Globus pallidus (tissue), 1 donor: Measurements from ENCODE around the gene APLN.
A peak's percentile ranks its signal among the peaks of the same experiment; 100 is the strongest.

ENCODE experiments used
- DNase-seq: peaks from one replicate; pipeline ENCODE4 v3.0.0-alpha.2; 2015; ENCODE audit warnings: low spot score

Gene APLN

DNA sequence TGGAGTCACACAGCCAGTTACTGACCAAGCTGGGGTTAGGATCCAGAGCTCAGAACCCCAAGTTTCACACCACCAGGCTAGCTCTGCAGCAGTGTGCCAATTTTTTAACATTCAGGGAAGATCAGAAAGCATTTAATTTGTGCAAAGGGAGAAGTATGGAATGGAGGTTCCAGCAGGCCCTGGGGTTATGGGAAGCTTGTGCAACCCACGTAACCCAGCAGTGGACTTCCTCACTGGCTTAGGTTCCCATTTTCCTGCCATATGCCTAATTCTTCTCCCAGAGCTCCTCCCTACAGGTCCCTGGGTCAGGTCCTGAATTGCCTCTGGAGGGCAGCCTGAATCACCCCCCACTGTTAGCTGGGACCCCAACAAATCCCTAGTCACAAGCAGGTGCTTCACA, 14.0 kb downstream of the APLN start:
- no peak for DNase-seq

DNA sequence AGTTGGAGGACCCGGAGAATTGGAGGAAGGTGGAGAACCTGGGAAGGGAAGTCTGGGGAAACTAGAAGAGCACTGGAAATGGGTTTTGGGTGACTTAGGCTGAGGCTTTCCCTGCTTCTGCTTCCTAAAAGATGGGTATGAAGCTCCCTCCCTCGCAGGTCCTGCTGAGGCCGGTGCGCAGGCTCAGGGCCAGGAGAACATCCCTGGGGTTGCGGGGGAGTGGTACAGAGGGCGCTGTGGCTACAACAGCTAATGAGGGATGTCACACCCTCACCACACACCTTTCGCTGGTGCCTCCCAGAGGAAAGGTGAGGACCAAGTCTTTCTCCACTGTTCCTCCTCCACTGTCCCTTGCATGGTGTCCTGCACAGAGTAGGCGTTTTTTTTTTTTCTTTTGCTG, 15.8 kb downstream of the APLN start:
- no peak for DNase-seq

DNA sequence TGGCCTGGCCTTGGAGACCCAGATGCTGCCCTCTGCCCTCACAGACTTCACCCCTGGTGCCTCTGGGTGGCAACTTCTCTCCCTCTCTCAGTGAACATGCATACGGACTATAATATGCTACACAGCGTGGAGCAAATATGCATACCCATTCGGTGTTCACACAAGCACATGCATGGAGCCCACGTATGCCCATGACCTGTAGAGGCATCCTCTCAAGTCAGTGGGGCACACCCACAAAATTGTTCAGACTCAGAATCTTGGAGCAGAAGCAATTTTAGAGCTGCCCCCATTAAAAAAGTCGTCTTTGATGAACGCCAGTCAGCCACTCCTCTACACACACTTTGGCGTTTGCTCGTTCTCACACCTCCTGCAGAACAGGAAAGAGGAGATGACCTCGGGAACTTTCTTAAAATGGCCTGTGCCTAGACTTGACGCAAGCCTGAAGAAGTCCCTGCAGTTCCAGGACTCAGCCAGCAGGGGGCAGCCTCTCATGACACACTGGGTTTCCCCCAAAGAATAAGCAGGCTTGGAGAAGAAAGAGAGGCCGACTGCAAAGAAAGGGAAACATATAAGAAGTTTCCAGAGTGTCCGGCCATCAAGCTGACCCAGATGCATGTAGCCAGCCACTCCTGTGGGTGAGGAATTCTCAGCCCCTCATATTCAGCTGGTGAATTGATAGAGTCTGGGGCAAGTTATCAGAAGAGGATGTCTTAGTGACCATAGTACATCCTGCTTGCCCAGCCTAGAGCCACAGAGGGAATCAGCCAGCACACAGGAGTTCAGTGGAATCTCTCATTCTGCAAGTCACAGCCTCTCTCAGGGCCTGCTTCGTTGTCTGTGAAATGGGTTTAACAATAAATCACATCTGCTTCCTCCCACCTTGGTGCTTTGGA, 17.3 kb downstream of the APLN start:
- DNase-seq = peak; percentile 70

DNA sequence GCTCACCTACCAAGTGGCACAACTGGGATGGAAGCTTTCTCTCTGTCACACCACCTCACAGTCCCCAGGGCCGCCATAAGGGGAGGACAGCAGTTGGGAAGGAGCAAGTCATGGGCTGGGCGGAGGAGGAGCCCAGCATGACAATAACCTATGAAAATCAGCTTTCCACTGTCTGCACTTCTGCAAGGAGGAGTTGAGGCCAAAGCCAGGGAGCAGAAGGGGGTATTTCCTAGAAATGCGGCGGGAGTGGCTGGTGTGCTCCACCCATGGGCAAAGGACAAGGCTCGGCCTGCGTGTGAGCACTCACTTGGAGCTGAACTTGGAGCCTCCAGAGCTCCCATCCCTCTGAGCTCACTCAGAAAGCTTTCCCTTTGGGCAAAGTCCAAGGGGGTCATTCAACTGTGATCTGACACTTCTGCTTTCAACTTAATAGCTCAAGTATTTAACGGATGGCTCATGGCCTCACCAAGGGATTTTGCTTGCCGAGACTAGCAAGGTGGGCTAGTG, 18.5 kb downstream of the APLN start:
- DNase-seq = no peak

DNA sequence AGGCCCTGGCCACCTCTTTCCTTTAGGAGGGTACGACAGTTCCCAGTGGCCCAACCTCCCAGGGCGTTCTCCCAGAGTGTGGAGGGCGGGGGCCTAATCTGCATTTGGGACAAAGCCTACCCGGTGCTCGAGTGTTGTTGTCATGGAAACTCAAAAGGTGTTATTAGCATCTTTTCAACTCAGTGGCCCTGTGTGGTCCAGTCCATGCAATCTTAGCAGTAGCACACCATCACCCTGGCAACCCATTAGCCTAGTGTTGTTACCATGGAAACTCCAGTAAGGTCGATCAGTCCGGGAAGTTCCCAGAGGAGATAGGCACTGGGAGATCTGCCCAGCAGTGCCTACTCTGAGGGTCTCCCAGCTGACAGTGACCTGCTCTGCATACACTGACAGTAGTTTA, 20.2 kb downstream of the APLN start:
- no peak for DNase-seq

DNA sequence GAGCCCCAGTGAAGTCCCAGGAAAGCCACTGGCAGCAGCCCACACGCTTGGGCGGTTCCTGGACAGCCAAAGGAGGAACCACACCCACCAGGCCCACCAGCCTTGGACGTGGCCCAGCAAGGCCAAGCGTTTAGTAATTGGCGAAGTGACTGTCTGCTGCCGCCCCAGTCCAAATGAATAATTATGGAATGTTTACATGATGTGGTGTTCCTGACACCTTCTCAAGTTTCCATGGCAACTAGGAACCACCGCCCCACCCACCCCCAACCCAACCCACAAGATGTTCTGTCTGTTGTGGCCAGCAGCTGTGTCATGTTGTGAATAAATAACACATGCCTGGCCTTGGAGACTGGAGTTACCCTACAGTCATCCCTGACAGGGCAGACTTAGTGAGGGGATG, 22.3 kb downstream of the APLN start:
- no peak for DNase-seq

DNA sequence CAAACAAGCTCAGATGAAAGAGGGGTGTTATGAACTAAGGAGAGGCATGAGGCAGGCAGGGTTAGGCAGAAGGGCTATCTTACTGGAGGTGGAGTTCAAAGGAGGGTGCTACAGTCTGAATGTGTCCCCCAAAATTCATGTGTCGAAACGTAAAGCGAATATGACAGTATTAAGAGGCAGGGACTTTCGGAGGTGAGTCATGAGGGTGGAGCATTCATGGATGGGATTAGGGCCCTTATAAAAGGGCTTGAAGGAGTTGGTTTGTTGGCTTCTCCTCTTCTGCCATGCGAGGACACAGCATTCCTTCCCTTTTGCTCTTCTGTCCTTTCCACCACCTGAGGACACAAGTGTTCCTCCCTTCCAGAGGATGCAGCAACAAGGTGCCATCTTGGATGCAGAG, 22.9 kb downstream of the APLN start:
- no peak for DNase-seq

DNA sequence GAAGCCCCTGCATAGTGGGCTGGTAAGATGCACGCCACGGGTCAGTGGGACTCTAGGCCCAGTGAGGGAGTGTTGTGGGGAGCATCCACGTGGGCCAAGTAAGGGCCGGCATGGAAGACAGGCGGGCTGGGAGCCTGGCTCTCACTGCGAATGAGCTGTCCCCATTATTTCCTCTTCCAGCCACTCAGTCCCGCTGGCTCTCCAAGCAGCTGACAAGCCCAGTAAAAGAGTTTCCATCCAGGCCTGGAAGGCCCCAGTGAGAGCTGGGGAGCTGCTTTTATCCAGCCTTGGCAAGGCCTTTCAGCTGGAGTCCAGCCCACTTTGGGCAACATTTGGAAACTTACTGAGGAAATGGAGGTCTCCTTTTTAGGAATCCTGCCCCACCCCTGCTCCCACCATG, 24.9 kb downstream of the APLN start:
- DNase-seq = no peak

DNA sequence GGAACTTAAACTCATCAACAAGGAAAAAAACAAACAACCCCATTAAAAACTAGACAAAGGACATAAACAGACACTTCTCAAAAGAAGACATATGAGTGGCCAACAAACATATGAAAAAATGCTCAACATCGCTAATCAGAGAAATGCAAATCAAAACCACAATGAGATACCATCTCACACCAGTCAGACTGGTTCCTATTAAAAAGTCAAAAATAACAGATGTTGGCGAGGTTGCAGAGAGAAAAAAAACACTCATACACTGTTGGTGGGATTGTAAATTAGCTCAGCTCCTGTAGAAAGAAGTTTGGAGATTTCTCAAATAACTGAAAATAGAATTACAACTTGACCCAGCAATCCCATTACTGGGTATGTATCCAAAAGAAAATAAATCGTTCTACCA, 28.7 kb downstream of the APLN start:
- DNase-seq = no peak

DNA sequence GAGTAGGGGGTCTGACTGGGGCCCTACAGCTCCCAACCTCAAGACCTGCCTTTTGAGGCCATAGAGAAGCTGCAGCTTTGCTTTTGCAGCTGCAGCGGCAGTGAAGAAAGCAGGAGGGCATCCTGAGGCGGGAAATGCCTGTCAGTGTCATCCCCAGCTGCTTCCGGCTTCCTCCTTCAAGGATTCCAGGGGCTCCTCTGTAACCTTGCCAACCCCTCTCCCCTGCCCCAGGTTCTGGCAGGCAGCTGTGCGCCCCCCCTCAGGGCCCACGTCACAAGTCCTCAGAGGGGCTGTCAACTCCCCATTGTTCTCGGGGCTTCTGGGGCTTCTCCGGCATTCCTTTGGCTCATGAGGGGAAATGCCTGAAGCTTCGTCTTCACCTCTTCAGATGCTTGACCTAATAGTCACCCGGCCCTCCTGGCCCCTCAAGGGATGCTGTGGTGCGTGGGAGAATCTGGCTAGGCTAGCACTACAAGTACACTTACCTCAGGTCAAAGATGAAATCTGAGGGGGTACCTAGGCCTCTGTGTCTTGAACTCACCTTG, 31.9 kb downstream of the APLN start:
- no peak for DNase-seq

DNA sequence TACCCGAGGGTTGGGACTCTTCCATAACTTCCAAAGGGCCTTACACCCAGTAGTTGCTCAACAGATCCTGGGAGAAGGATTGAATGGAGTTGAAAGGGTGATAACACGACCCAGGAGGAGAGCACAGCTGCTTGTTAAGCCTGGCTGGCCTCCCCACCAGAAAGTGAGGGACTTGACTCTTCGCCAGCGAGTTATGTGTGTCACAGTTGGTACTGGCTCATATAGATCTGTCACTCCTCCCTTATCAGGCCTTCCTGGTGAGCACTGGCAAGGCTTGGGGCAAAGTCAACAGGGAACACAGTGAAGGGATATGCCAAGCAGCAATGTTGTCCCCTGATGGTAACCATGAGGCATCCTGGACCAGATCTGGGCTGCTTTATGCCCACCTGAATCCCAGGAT, 35.8 kb downstream of the APLN start:
- no peak for DNase-seq

DNA sequence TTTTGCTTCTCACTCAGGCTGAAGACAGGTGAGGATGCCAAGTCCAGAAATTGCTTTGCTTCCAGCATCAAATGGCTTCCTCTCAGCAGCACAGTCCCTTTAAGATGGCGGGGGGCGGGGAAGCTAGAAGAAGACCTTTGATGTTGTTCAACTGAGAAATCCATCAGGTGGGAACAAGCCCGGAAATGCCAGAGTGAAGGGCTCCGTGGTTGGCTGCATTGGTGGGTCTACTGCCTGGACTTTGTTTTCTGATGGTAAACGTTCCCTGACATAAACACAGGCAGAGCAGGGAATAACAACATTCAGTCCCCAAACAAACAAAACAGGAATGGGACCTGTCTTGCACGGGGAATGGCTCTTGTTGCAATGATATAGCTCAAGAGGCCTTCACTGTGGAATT, 37.3 kb downstream of the APLN start:
- no peak for DNase-seq

DNA sequence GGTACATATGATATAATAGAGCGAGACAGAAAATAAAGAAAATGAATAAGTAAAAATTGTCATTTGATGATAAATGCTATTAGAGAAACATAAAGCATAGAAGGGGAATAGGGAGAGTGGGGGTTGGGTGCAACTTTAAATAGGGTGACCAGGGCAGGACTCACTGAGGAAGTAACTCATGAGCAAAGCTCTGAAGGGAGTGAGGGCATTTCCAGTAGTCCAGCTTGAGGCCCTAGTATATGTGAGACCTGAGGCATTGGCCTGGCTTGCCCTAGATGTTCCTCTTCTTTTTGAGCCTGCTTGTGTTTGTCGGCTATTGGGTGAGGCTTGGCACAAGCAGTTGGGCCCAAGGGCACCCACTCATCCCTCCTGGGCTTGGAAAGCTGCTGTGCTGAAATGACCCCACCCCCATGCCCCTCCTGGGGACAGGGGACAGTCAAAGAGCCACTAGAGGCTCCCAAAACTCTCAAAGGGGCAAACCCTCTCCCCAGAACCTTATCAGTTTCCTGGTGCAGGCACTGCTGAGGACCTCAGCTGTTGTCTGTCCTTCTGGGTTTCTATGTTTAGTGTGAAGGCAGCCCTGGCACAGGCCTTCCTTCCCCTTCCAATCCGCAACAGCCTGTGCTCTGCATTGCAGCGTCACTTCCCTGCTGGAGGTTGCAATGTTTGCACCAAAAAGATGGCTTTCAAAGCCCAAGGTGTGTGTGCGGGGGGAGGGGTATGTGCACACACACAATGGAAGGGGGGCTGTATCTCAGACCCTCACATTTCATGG, 40.1 kb downstream of the APLN start:
- no peak for DNase-seq

DNA sequence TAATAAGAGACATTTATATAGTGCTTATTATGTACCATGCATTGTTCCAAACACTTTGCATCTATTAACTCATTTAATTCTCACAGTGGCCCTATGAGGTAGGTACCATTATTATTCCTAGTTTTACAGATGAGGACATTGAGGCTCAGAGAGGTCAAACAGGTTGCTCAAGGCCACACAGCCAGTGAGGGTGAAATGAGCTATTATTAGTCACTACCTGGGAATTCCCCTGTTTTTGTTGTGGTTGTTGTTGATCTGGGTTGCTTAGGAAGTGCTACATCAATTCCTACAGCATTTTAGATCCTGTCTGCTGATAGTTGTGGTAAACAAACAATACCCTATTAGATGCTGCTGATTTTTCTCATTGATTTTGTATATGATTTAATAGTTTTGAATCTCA, 41.2 kb downstream of the APLN start:
- DNase-seq = no peak

DNA sequence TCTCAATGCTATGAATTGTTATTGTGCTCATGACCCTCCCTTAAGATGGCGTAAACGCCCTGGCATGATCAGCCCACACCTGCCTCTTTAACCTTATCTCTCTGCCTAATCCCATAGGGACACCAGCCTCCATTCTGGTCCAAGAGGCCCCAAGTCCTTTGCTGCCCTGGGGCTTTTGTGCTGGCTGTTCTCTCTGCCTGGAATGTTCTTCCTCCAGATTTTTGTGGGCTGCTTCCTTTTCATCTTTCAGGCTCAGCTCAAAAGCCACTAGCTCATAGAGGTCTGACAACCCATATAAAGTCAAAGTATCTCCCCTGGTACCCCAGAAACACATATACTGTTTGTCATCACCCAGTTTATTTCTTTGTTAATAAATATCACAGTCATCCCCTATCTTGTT, 42.4 kb downstream of the APLN start:
- no peak for DNase-seq

DNA sequence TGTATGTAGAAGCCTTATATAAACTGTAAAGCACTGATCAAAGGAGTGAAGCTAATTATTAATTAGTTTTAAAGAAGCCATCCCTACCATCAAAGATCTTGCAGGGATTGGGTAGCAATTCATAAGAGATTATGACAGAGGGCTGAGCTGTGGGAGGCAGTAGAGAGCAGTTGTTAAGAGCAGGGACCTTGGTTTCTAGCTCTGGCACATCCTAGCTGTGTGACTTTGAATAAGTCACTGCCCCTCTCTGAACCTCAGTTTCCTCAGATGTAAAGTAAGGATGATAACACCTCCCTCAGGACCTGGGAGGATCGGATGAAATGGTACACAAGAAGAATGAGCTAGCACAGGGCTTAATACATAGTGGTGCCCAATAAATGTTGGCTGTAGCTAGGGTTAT, 45.4 kb downstream of the APLN start:
- no peak for DNase-seq

DNA sequence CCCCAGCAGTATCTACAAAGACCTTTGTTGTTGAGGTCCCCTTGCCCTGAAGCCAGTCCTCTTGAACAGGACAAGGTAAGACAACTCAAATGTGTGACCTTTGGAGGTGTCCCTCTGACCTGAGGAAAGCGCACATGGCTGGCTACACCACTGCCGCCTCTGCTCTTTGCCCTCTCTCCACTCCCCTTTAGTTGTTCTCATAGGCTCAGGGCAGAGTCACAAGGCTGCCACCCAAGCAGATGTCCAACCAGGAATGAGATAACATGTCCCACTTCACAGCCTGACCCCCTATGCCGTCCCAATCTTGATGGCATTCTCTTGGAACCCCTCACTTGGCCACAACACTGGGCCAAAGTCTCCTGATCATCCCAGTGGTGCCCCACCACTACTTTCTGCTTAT, 46.3 kb downstream of the APLN start:
- no peak for DNase-seq

DNA sequence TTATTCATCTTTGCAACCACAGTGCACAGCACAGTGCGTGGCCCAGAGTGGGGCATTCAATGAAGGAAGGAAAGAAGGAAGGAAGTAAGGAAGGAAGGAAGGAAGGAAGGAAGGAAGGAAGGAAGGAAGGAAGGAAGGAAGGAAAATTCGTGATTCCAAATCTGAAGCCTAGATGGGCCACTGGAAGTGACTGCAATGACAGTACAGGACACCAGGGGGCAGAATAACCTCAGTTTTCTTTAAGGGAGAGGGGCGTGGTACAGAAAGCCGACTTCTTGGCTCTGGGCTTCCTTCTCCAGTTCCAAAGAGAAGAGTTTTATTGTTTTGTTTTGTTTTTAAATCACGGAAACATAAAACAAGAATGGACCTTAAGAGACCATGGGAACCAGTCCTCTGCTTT, 47.8 kb downstream of the APLN start:
- DNase-seq = peak; percentile 56

DNA sequence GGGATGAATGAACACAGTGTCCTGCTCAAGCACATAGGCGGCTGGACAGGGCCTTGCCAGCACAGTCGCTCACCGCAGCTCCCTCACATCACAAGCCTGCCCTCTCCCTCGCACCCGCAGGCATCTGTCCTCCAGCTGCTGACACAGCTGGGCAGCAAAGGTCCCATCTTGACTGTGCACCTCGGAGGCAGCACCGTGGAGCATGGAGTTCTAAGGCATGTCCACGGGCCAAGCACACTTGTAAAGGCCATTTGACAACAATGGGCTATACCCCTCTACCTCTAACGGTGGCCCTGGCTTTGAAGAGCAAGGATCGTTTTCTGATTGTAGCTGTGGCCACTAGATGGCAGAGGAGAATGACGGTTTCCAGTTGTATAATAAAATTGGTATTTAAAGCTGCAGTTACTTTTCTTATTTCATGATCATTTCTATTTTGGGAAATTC, 53.8 kb downstream of the APLN start:
- DNase-seq = peak; percentile 71

DNA sequence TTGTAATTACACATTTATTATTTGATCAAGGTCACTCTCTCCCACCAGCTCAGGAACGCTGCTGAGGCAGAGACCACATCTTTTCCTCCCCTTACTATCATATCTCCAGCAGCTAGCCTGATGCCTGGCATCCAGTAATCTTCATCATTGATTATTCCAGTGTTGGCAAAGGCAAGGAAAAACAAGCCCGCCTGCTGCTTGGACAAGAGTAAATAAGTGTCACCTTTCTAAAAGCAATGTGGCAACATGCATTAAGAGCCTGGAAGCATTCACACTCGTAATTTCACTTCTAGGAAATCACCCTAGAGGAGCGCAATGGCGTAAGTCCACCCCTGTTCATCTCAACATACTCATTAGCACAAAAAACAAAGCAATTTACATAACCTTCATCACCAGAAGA, 54.8 kb downstream of the APLN start:
- DNase-seq = no peak

DNA sequence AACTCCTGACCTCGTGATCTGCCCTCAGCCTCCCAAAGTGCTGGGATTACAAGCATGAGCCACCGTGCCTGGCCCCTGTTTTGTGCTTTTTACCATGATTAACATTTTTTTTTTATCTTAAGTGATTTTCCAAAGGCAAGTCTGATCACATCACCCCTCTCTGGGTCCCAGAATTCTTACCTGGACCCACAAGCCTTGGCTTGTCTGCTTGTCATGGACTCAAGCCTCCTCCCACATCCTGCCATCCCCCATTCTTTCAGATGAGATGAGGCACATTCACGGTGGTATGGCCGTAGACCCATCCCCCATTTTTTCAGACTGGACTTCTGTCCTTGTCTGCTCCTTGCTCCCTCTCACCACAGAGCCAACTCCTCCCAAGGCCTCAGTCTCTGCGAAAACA, 55.3 kb downstream of the APLN start:
- DNase-seq = no peak

DNA sequence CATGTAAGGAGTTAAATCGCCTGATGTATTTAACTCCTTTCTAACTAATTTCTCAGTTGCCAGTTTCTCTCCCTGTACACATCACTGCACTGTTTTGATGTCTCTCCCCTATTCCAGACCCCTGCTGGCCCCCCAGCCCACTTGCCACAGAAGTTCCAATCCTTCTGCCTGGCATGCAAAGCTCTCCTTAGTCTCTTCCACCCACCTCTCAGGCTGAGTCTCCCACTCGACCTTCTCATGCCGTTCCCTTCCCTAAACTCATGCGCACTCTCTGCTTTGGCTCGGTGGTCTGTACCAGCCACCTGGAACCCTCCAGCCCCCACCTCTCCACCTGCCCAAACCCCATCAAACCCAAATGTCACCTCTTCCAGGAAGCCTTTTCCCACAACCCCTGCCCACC, 56.9 kb downstream of the APLN start:
- no peak for DNase-seq

DNA sequence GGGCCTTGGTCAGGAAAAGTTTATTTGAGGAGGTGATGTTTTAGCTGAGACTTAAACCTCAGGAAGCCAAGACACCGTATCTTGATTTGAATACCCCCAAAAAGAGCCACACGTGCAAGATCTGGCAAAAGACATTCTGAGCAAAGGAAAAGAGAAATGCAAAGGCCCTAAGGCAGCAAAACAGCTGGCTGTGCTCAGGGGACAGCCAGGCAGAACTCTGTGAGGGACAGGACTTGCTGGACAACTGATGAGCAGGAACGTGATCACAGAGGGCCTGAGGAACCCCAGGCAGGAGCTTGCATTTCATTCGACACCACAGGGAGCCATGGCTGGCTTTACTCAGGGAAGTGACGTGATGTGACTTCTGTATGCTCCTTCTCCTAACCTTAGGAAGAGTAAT, 58.7 kb downstream of the APLN start:
- DNase-seq = no peak
